GM12873 (cell line): ENCODE measurements around the gene SDHAF2.

ENCODE experiments used
- TF ChIP-seq, protein P1 (sequence below): IDR thresholded peaks from 2 replicates; pipeline ENCODE4 v1.5.1; 2012; ENCODE audit warnings: low read depth, mild to moderate bottlenecking, moderate library complexity, low read length, control low read depth; ENCODE audit not compliant: insufficient read depth; ENCODE audit errors: missing control alignments

Gene SDHAF2

DNA sequence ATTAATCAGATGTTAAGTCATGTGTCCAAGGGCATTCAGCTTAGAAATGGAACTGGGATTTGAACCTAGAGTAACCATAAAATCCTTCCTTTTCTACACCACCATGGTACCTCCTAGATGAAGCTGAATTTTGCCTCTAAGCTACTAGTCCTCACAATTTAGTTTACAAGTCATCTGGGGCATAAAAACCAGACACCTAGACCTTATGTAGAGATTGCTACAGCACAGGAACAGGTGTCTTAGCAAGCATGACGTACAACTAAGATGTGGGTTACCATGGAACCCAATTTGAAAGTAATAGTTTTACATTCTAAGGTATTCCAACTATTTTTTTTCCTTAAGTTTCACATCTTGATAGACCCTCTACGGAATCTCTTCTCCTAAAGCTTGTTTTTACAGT is 28.4 kb upstream of the SDHAF2 start:
- TF ChIP-seq, protein P1, sequence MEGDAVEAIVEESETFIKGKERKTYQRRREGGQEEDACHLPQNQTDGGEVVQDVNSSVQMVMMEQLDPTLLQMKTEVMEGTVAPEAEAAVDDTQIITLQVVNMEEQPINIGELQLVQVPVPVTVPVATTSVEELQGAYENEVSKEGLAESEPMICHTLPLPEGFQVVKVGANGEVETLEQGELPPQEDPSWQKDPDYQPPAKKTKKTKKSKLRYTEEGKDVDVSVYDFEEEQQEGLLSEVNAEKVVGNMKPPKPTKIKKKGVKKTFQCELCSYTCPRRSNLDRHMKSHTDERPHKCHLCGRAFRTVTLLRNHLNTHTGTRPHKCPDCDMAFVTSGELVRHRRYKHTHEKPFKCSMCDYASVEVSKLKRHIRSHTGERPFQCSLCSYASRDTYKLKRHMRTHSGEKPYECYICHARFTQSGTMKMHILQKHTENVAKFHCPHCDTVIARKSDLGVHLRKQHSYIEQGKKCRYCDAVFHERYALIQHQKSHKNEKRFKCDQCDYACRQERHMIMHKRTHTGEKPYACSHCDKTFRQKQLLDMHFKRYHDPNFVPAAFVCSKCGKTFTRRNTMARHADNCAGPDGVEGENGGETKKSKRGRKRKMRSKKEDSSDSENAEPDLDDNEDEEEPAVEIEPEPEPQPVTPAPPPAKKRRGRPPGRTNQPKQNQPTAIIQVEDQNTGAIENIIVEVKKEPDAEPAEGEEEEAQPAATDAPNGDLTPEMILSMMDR = no peak

DNA sequence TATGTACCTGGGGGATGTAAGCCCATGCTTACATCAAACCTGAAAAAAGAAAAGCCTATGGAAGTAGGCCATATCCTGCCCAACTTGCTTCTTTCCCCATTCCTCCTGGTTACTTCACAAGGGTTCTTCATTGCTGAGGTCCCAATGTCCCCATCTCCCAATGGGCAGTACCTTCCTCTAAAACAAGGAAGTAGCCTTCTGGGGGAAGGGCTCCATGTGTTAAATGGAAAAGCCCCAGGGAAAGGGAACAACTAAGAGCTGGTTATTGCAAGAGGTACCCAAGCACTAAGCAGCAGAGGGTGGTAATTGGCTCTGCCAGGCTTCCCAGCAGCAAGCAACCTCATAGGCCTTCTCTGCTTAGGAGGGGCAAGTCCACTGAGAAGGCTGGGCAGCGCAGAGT is 26.3 kb upstream of the SDHAF2 start:
- TF ChIP-seq, protein P1 = no peak

DNA sequence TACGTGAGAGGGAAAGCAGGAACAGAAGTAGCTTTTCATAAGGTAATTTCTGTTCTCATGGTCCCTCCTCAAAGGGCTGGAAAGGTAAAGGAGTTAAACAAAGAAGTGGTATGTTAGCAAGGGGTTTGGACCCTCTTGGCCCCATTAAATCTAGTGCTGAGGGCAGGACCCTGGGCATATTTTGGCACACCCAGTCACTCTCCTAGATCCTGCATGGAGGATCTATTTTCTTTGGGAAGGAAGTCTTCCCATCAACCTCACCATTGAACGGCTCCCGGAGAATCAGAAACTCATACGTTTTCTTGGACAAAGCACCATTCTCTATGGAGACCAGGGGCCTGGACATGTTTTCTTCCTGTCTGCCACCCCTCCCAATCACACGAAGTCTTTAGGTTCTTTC is 25.8 kb upstream of the SDHAF2 start:
- TF ChIP-seq, protein P1 = no peak

DNA sequence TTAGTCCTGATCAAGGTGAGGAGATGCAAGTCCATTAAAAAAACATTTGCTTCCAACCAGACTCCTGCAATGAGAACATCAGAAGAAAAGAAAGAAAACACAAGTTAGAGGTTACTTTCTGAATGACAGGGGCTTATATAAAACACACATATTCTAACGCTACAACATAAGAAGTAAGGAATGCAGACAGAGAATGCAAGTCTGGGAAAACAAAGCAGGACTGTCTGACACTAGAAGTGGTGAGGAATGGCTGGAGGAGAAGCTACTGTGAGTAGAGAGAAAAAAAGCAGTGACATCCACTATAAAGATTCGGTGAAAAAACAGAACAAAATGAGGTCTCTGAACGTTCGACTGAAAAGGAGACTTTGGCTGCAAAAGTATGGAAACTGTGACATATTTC is 25.3 kb upstream of the SDHAF2 start:
- TF ChIP-seq, protein P1 = no peak

DNA sequence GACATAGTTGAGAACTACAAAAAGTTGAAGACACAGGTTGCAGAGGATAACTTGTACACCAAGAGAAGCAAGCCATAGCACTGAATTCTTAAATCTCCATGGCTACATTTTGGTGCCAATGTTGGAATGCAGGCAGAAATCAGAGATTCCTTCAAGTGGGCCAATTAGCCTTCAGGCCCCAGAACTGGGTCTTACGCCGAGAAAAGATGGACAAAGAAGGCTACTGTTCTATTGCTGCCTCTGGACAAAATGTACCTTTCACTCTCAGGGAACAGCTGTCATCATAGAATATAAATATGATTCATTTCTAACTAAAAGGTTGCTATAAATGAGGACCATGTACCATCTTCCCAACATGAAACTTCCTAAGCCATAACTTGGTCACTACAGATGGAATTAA is 23.9 kb upstream of the SDHAF2 start:
- TF ChIP-seq, protein P1 = no peak

DNA sequence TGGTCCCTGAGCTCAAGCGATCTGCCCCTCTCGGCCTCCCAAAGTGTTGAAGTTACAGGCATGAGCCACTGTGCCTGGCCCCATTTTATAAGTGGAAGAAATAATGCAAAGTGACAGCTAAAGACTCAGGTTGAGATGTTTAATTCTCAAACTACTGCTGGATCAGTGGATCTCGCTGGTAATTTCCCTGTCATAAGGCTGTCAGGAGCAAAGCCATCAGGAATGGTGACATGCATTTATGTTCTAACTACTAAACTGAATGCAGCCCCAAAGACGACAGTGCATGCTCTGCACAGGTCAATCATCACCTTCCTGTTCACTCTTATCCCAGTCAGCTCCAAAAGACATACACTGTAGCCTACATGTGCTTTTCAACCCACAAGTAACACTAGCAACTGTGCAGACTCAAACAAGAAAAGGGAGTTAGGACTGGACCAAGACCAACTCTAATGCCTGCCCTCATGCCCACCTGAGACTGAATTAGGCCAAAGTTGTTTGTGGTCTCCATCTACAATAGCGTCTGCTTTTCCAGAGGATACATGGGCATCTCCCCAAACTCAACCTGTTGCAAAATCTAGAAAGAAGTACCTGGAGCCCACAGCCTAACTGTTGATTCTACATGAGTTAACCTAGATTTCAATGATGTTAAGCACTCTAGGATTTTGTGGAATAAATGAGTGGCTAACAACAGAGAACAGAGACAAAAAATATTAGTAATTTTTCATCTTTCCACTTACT is 22.8 kb upstream of the SDHAF2 start:
- TF ChIP-seq, protein P1 = no peak

DNA sequence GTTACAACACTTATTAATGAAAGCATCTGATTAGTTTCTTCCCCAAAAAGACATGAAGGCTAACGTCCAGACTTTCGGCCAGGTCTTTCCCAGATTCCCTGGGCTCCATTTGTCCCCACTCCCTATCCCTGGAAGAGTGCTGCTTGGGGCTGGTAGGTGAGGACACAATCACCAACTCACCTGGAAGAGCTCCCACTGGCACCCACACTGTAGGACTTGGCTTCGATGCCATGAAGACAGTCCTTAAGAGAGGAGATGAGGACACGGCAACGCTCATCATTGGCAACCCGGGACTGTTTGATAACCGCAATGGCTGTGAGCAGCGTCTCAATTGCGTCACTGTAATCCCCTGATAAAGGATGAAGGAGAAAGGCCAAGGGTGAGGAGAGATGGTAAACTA is 18.3 kb upstream of the SDHAF2 start:
- TF ChIP-seq, protein P1 = no peak
